ENCODE results near the gene APOBEC2.

The APOBEC2 gene

GRCh38 chr6:41075651-41076626, 22.9 kb downstream of the APOBEC2 start:
- Mint-ChIP-seq H3K4me1 (peaks cover 31 to 54% of the 10 kb centered on the region in 2 donors), H3K9me3 (no peaks in the 10 kb centered on the region), H3K4me3 (peak overlapping the region; percentile 5 to 17), H3K27me3 (no peaks in the 10 kb centered on the region), H3K36me3 (peaks cover 16 to 31% of the 10 kb centered on the region in 2 donors), H3K27ac (peak overlapping the region; percentile 47)
- DNase-seq (no peak), ATAC-seq (replicated peaks) (no peak)

GRCh38 chr6:41077536-41077935, 24.5 kb downstream of the APOBEC2 start:
- H3K36me3 Mint-ChIP-seq = peaks cover 25 to 38% of the 10 kb centered on the region in 2 donors
- H3K27me3 Mint-ChIP-seq = no peaks in the 10 kb centered on the region
- DNase-seq (no peak), ATAC-seq (replicated peaks) (no peak)
- peaks cover 31 to 51% of the 10 kb centered on the region in 2 donors for H3K4me1 Mint-ChIP-seq
- no peaks in the 10 kb centered on the region for H3K9me3 Mint-ChIP-seq
- H3K27ac Mint-ChIP-seq = no peak overlapping the region
- H3K4me3 Mint-ChIP-seq = no peak overlapping the region

GRCh38 chr6:41078101-41078500, 25.1 kb downstream of the APOBEC2 start:
- H3K27me3 Mint-ChIP-seq = no peaks in the 10 kb centered on the region

GRCh38 chr6:41079080-41079479, 26.1 kb downstream of the APOBEC2 start:
- no peak overlapping the region for H3K4me3 Mint-ChIP-seq

More at GRCh38 chr6:41078101-41078500, 25.1 kb downstream of the APOBEC2 start:
- ATAC-seq (replicated peaks) = no peak
- H3K36me3 Mint-ChIP-seq = peaks cover 25 to 40% of the 10 kb centered on the region in 2 donors
- no peaks in the 10 kb centered on the region for H3K9me3 Mint-ChIP-seq
- DNase-seq = no peak
- H3K4me1 Mint-ChIP-seq = peaks cover 31 to 51% of the 10 kb centered on the region in 2 donors
- H3K4me3 Mint-ChIP-seq = no peak overlapping the region
- H3K27ac Mint-ChIP-seq = no peak overlapping the region

GRCh38 chr6:41080621-41081020, 27.6 kb downstream of the APOBEC2 start:
- ATAC-seq (replicated peaks) = no peak
- Mint-ChIP-seq H3K36me3 (peaks cover 24 to 43% of the 10 kb centered on the region in 2 donors), H3K4me1 (peaks cover 16 to 29% of the 10 kb centered on the region in 2 donors), H3K4me3 (peak overlapping the region in 1 of 2 donors; percentile 1), H3K27ac (peak overlapping the region; percentile 72), H3K27me3 (no peaks in the 10 kb centered on the region), H3K9me3 (no peaks in the 10 kb centered on the region)
- DNase-seq = no peak

More at GRCh38 chr6:41079080-41079479, 26.1 kb downstream of the APOBEC2 start:
- Mint-ChIP-seq H3K27me3 (no peaks in the 10 kb centered on the region), H3K9me3 (no peaks in the 10 kb centered on the region), H3K4me1 (peaks cover 28 to 45% of the 10 kb centered on the region in 2 donors), H3K36me3 (peaks cover 25 to 45% of the 10 kb centered on the region in 2 donors), H3K27ac (no peak overlapping the region)
- DNase-seq (no peak), ATAC-seq (replicated peaks) (no peak)

GRCh38 chr6:41083072-41083471, 30.1 kb downstream of the APOBEC2 start:
- ATAC-seq (replicated peaks) (no peak), DNase-seq (no peak)
- Mint-ChIP-seq H3K9me3 (no peaks in the 10 kb centered on the region), H3K27ac (no peak overlapping the region), H3K27me3 (no peaks in the 10 kb centered on the region), H3K4me3 (no peak overlapping the region), H3K4me1 (peaks cover 9 to 21% of the 10 kb centered on the region in 2 donors), H3K36me3 (peaks cover 25 to 49% of the 10 kb centered on the region in 2 donors)

GRCh38 chr6:41085182-41085581, 32.2 kb downstream of the APOBEC2 start:
- Mint-ChIP-seq H3K4me1 (peaks cover 7 to 10% of the 10 kb centered on the region in 2 donors), H3K27ac (no peak overlapping the region), H3K27me3 (no peaks in the 10 kb centered on the region), H3K4me3 (no peak overlapping the region), H3K9me3 (no peaks in the 10 kb centered on the region), H3K36me3 (peaks cover 22 to 47% of the 10 kb centered on the region in 2 donors)
- ATAC-seq (replicated peaks) = no peak
- no peak for DNase-seq

- H3K4me3 Mint-ChIP-seq = no peak overlapping the region
- H3K27ac Mint-ChIP-seq = no peak overlapping the region
- no peaks in the 10 kb centered on the region for H3K9me3 Mint-ChIP-seq
- no peaks in the 10 kb centered on the region for H3K27me3 Mint-ChIP-seq
- ATAC-seq (replicated peaks) (no peak), DNase-seq (no peak)
- peaks cover 0 to 2% of the 10 kb centered on the region in 2 donors for H3K4me1 Mint-ChIP-seq
- peaks cover 13 to 45% of the 10 kb centered on the region in 2 donors for H3K36me3 Mint-ChIP-seq
Measured at GRCh38 chr6:41088451-41088850, 35.4 kb downstream of the APOBEC2 start.

GRCh38 chr6:41090841-41091761, 38.1 kb downstream of the APOBEC2 start:
- DNase-seq (no peak), ATAC-seq (replicated peaks) (no peak)
- Mint-ChIP-seq H3K36me3 (peaks cover 21 to 42% of the 10 kb centered on the region in 2 donors), H3K4me1 (no peaks in the 10 kb centered on the region), H3K9me3 (no peaks in the 10 kb centered on the region), H3K27me3 (no peaks in the 10 kb centered on the region), H3K27ac (no peak overlapping the region), H3K4me3 (no peak overlapping the region)

- ATAC-seq (replicated peaks) (peak; percentile 52 to 53), DNase-seq (no peak)
- Mint-ChIP-seq H3K36me3 (peaks cover 28 to 52% of the 10 kb centered on the region in 2 donors), H3K9me3 (no peaks in the 10 kb centered on the region), H3K27me3 (no peaks in the 10 kb centered on the region), H3K4me1 (no peaks in the 10 kb centered on the region), H3K4me3 (no peak overlapping the region), H3K27ac (no peak overlapping the region)
Measured at GRCh38 chr6:41092421-41093140, 39.6 kb downstream of the APOBEC2 start.

- Mint-ChIP-seq H3K27me3 (no peaks in the 10 kb centered on the region), H3K27ac (peak overlapping the region; percentile 5), H3K9me3 (no peaks in the 10 kb centered on the region), H3K36me3 (peaks cover 32 to 57% of the 10 kb centered on the region in 2 donors), H3K4me3 (no peak overlapping the region), H3K4me1 (no peaks in the 10 kb centered on the region)
- no peak for ATAC-seq (replicated peaks)
- no peak for DNase-seq
Measured at GRCh38 chr6:41093729-41094128, 40.7 kb downstream of the APOBEC2 start.

- peaks cover 1 to 5% of the 10 kb centered on the region in 2 donors for H3K4me1 Mint-ChIP-seq
- H3K27me3 Mint-ChIP-seq = no peaks in the 10 kb centered on the region
- no peak for DNase-seq
- no peak overlapping the region for H3K27ac Mint-ChIP-seq
- no peak for ATAC-seq (replicated peaks)
- H3K36me3 Mint-ChIP-seq = peaks cover 41 to 52% of the 10 kb centered on the region in 2 donors
- no peak overlapping the region for H3K4me3 Mint-ChIP-seq
- H3K9me3 Mint-ChIP-seq = no peaks in the 10 kb centered on the region
Measured at GRCh38 chr6:41097467-41098090, 44.6 kb downstream of the APOBEC2 start.

GRCh38 chr6:41098366-41098765, 45.4 kb downstream of the APOBEC2 start:
- Mint-ChIP-seq H3K4me3 (no peak overlapping the region), H3K27ac (no peak overlapping the region), H3K9me3 (no peaks in the 10 kb centered on the region), H3K36me3 (peaks cover 41 to 49% of the 10 kb centered on the region in 2 donors), H3K27me3 (no peaks in the 10 kb centered on the region), H3K4me1 (peaks cover 1 to 5% of the 10 kb centered on the region in 2 donors)
- ATAC-seq (replicated peaks) (no peak), DNase-seq (no peak)

All from stimulated activated naive B cell treated with anti-CD40 and anti-IgM and Interleukin-4, amounts not matched to agents 10 μg/mL and 1 μg/mL and 100 μg/mL, for 72 hours (primary cell).